ENCODE measurements around the gene ABLIM1.
A peak's percentile ranks its signal among the peaks of the same experiment; 100 is the strongest.

Gene ABLIM1

GRCh38 chr10:114489521-114490310 lies 168.4 kb downstream of the ABLIM1 start:
- DNase-seq (ENCODE audit: low read depth), result no peak

GRCh38 chr10:114487815-114488536 lies 170.1 kb downstream of the ABLIM1 start:
- no peak for DNase-seq (ENCODE audit: low read depth)

- DNase-seq (ENCODE audit: low read depth), result no peak
Observed at GRCh38 chr10:114486938-114487814, 170.9 kb downstream of the ABLIM1 start.

GRCh38 chr10:114485696-114486400 lies 172.2 kb downstream of the ABLIM1 start:
- no peak for DNase-seq (ENCODE audit: low read depth)

GRCh38 chr10:114483575-114483974 lies 174.5 kb downstream of the ABLIM1 start:
- no peak for DNase-seq (ENCODE audit: low read depth)

- no peak for DNase-seq (ENCODE audit: low read depth)
Observed at GRCh38 chr10:114482480-114483304, 175.4 kb downstream of the ABLIM1 start.

- DNase-seq (ENCODE audit: low read depth), result no peak
Observed at GRCh38 chr10:114481055-114481454, 177.0 kb downstream of the ABLIM1 start.

GRCh38 chr10:114479836-114480235 lies 178.2 kb downstream of the ABLIM1 start:
- DNase-seq (ENCODE audit: low read depth), result no peak

- no peak for DNase-seq (ENCODE audit: low read depth)
Observed at GRCh38 chr10:114479307-114479706, 178.8 kb downstream of the ABLIM1 start.

- DNase-seq (ENCODE audit: low read depth), result no peak
Observed at GRCh38 chr10:114478281-114478680, 179.8 kb downstream of the ABLIM1 start.

GRCh38 chr10:114477285-114477684 lies 180.8 kb downstream of the ABLIM1 start:
- no peak for DNase-seq (ENCODE audit: low read depth)

- DNase-seq (ENCODE audit: low read depth), result no peak
Observed at GRCh38 chr10:114474989-114475388, 183.1 kb downstream of the ABLIM1 start.

GRCh38 chr10:114473776-114474175 lies 184.3 kb downstream of the ABLIM1 start:
- no peak for DNase-seq (ENCODE audit: low read depth)

- no peak for DNase-seq (ENCODE audit: low read depth)
Observed at GRCh38 chr10:114472877-114473253, 185.2 kb downstream of the ABLIM1 start.

- no peak for DNase-seq (ENCODE audit: low read depth)
Observed at GRCh38 chr10:114471906-114472876, 185.9 kb downstream of the ABLIM1 start.

- DNase-seq (ENCODE audit: low read depth), result no peak
Observed at GRCh38 chr10:114470956-114471905, 186.8 kb downstream of the ABLIM1 start.

- no peak for DNase-seq (ENCODE audit: low read depth)
Observed at GRCh38 chr10:114470361-114470760, 187.7 kb downstream of the ABLIM1 start.

GRCh38 chr10:114458955-114459354 lies 199.1 kb downstream of the ABLIM1 start:
- DNase-seq (ENCODE audit: low read depth), result peak; percentile 2

Data from HS-27A (cell line).